BJ (cell line): ENCODE data around the gene WNK1. TPM values are rescaled to one million over a fixed set of nuclear protein-coding genes. Genes with fewer than 3 reads are reported as not detected.
"Not testable (repeated sequence)": the region's sequence is repeated elsewhere in the genome, so short reads cannot be mapped to it uniquely, and the experiment has no call there.

Experiments
- CTCF ChIA-PET: fragments of 350-600 bp; formaldehyde crosslinking; extraction: SDS; loops from one replicate; lab custom pipeline; 2021; ENCODE audit warnings: antibody characterized with exemption, inconsistent platforms; lab: Yijun Ruan, JAX
- POLR2A ChIA-PET: fragments of 300-600 bp; sonication (Branson Sonifier 250); formaldehyde crosslinking; extraction: SDS; loops from one replicate; lab custom pipeline; 2021; ENCODE audit warnings: antibody characterized with exemption; lab: Charles Lee
- DNase-seq: peaks from one replicate; pipeline ENCODE4 v3.0.0-alpha.2; 2011; ENCODE audit warnings: low read depth
- H3K27me3 ChIP-seq: 2 replicates; pipeline ENCODE4 v1.6.0; 2011; ENCODE audit warnings: low read length; ENCODE audit not compliant: control insufficient read depth, insufficient read depth
- H3K36me3 ChIP-seq: 2 replicates; pipeline ENCODE4 v1.5.1; 2011; ENCODE audit warnings: low read length; ENCODE audit not compliant: control insufficient read depth, insufficient read depth
- H3K4me3 ChIP-seq: 2 replicates; pipeline ENCODE4 v1.5.1; 2011; ENCODE audit warnings: low read depth, mild to moderate bottlenecking, control low read depth, low read length
- CTCF ChIP-seq: IDR thresholded peaks from 2 replicates; pipeline ENCODE4 v1.5.1; 2011; ENCODE audit warnings: low read depth, mild to moderate bottlenecking, control low read depth, inconsistent platforms, low read length, moderate library complexity; ENCODE audit not compliant: insufficient read depth
- polyA plus RNA-seq: library from polyadenylated mRNA; depleted of rRNA; stranded (reverse); fragments of >200 nt; gene quantifications from 2 replicates; pipeline ENCODE4 v1.2.3, GENCODE V29; 2011

The WNK1 gene
- polyA plus RNA-seq, 1 experiment: 45.2 TPM

DNA sequence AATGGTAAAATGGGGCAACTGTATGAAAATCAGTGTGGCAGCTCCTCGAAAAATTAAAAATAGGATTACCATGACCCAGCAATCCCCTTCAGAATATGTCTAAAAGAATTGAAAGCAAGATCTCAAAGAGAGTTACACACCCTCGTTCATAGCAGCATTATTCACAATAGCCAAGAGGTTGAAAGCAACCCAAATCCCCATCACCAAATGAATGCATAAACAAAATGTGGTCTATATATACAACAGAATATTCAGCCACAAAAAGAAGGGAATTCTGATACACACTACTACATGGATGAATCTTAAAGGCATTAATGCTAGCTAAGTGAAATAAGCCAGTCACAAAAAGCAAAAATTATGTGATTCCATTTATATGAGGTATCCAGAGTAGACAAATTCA lies 169.9 kb downstream of the WNK1 start:
- no peak for DNase-seq
- ChIA-PET POLR2A (no interaction called here), CTCF (no interaction called here)
- no peak overlapping the region for H3K4me3 ChIP-seq
- H3K27me3 ChIP-seq: no peaks in the 10 kb centered on the region
- no peak for TF ChIP-seq CTCF
- H3K36me3 ChIP-seq: peaks cover 5% of the 10 kb centered on the region

DNA sequence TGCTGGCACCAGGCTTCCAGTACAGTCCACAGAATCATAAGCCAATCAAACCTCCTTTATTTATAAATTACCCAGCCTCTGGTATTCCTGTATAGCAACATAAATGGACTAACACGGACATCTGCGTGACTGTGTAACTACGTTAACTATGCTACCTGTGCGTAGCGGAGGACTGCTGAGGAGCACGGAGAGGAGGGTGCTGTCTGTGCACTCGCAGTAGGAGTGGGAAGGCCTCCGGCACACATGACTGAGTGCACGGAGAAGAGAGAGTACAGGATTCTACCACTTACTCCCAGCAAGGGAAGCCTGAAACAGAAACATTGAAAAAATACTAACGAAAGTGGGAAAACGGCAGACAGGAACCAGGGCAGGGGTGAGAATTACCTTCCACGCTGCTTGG lies 174.3 kb downstream of the WNK1 start:
- DNase-seq: no peak
- no peak overlapping the region for H3K4me3 ChIP-seq
- ChIA-PET POLR2A (no interaction called here), CTCF (no interaction called here)
- H3K36me3 ChIP-seq: peaks cover 15% of the 10 kb centered on the region
- no peak for TF ChIP-seq CTCF
- no peaks in the 10 kb centered on the region for H3K27me3 ChIP-seq

DNA sequence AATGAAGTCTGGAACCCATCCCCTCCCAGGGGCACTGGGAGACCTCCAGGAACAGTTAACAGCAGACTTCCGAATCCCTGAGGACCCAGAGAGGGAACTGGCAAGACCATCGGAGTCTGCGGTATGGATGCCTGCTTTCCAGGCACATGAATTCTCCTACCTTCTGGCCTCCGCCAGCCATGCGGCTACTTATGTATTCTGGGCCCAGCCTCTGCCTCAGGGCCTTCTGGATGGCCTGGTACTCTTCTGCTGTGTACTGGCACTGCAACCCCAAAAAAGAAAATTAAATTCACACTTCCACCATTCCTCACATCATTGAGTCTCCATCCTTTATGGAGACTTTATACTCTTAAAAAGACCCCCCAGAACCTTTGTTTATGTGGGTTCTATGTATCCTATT lies 178.7 kb downstream of the WNK1 start:
- POLR2A ChIA-PET: no interaction called here
- CTCF ChIA-PET: no interaction called here
- peaks cover 13% of the 10 kb centered on the region for H3K36me3 ChIP-seq

DNA sequence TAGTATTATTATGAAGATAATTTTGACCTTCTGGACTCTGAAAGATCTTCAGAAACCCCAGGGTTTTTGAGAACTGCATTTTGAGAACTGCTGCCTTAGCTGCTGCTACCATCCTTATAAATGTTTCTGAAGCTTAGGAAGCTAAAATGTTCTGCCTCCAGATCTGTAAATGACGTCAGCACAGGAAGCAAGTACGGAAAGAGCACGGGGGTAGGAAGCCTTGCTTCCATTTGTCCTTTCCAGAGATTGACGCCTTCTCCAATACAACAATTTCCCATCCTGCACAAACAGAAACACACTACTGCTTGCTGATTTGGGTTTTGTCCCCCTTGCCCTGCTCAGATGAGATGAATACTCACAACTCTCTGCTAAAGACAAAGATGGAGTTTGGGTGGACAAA lies 179.2 kb downstream of the WNK1 start:
- H3K4me3 ChIP-seq: no peak overlapping the region
- ChIA-PET POLR2A (no interaction called here), CTCF (no interaction called here)
- no peaks in the 10 kb centered on the region for H3K27me3 ChIP-seq
- H3K36me3 ChIP-seq: peaks cover 13% of the 10 kb centered on the region
- no peak for DNase-seq
- no peak for TF ChIP-seq CTCF

More for the DNA sequence above, 178.7 kb downstream of the WNK1 start:
- Histone ChIP-seq H3K27me3 (no peaks in the 10 kb centered on the region), H3K4me3 (no peak overlapping the region)
- DNase-seq: no peak
- TF ChIP-seq CTCF: no peak

- POLR2A ChIA-PET, CTCF ChIA-PET, DNase-seq, H3K4me3 ChIP-seq, H3K36me3 ChIP-seq, H3K27me3 ChIP-seq: not testable (repeated sequence)
Observed at GRCh38 chr12:935891-936290, 183.5 kb downstream of the WNK1 start.
